ENCODE data around the gene TTC3.
"Not testable (repeated sequence)": the region's sequence is repeated elsewhere in the genome, so short reads cannot be mapped to it uniquely, and the experiment has no call there.

The TTC3 gene

GRCh38 chr21:37072988-37073416 lies at the start of gene TTC3, which contains the start of gene PIGP:
Gene TTC3 (plus strand): TSS chr21:37073254. CDS start chr21:37087258, 14,004 bp downstream.
Gene PIGP (minus strand): TSS chr21:37073071. CDS start chr21:37072515, 556 bp downstream.
- peak; percentile 92 for DNase-seq

- no peak for DNase-seq
Observed at GRCh38 chr21:37026499-37026898, 46.6 kb upstream of the TTC3 start.

- no peak for DNase-seq
Observed at GRCh38 chr21:37028570-37028969, 44.5 kb upstream of the TTC3 start.

GRCh38 chr21:37030864-37031263 lies 42.2 kb upstream of the TTC3 start:
- no peak for DNase-seq

- no peak for DNase-seq
Observed at GRCh38 chr21:37032293-37032692, 40.8 kb upstream of the TTC3 start.

GRCh38 chr21:37032877-37033471 lies 40.1 kb upstream of the TTC3 start:
- DNase-seq: no peak

- not testable (repeated sequence) for DNase-seq
Observed at GRCh38 chr21:37034394-37034793, 38.7 kb upstream of the TTC3 start.

- no peak for DNase-seq
Observed at GRCh38 chr21:37036177-37036576, 36.9 kb upstream of the TTC3 start.

- no peak for DNase-seq
Observed at GRCh38 chr21:37039411-37040075, 33.5 kb upstream of the TTC3 start.

- DNase-seq: no peak
Observed at GRCh38 chr21:37040212-37040611, 32.8 kb upstream of the TTC3 start.

GRCh38 chr21:37041706-37042271 lies 31.3 kb upstream of the TTC3 start:
- peak; percentile 18 for DNase-seq

- DNase-seq: no peak
Observed at GRCh38 chr21:37043818-37044217, 29.2 kb upstream of the TTC3 start.

- no peak for DNase-seq
Observed at GRCh38 chr21:37044643-37045042, 28.4 kb upstream of the TTC3 start.

- no peak for DNase-seq
Observed at GRCh38 chr21:37045149-37045548, 27.9 kb upstream of the TTC3 start.

GRCh38 chr21:37045556-37045955 lies 27.5 kb upstream of the TTC3 start:
- DNase-seq: no peak

- DNase-seq: no peak
Observed at GRCh38 chr21:37047079-37047478, 26.0 kb upstream of the TTC3 start.

- not testable (repeated sequence) for DNase-seq
Observed at GRCh38 chr21:37049741-37050140, 23.3 kb upstream of the TTC3 start.

- DNase-seq: no peak
Observed at GRCh38 chr21:37055271-37055855, 17.7 kb upstream of the TTC3 start.

GRCh38 chr21:37057614-37058013 lies 15.4 kb upstream of the TTC3 start:
- no peak for DNase-seq

GRCh38 chr21:37058261-37058660 lies 14.8 kb upstream of the TTC3 start:
- no peak for DNase-seq

GRCh38 chr21:37059181-37059580 lies 13.9 kb upstream of the TTC3 start:
- no peak for DNase-seq

- DNase-seq: peak; percentile 74
Observed at GRCh38 chr21:37060296-37060695, 12.8 kb upstream of the TTC3 start.

GRCh38 chr21:37061926-37062592 lies 11.0 kb upstream of the TTC3 start:
- DNase-seq: no peak

GRCh38 chr21:37062593-37062935 lies 10.5 kb upstream of the TTC3 start:
- no peak for DNase-seq
